HG03066 (cell line): ENCODE measurements around the gene MBP.

Source experiments
- ATAC-seq: cut with Tn5 transposase; IDR thresholded peaks from one replicate; pipeline ENCODE4 v1.9.1; 2021; ENCODE audit warnings: low read depth; ENCODE audit not compliant: unreplicated experiment

The MBP gene

DNA sequence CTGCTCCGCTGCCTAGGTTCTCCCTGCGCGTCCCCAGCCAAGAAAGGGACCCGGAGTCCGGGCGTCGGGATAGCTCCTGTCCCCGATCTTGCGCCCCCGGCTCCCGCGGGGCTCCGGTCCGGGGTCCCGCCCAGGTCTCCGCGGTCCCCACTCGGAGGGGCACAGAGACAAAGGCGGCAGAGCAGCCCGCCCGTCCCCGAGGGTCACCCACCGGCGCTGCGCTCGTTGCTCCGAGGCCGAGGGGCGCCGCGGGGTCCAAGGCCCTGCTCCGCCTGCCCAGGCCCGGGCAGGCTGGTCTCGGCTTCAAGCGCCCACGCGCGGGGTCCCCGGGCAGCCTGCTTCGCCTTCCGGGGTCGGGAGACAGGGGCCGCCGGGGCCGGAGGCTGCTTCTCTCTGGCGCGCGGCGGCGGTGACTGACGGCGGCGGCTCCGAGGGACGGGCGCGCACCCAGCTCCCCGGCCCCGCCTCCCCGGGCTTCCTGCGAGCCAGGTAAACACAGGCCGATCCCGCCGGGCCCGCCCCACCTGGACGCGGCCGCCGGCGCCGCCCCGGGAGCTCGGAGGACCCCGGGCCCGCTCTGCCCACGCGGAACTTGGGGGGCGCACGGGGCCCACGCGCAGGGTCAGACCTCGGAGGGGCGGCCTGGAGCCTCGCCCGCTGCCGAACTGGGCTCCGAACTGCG, at the start of gene MBP:
Gene MBP, minus strand, starts transcription at position 415 of the 682 bp plus-strand sequence. CDS start 27,522 bp downstream, outside the sequence.
- peak; percentile 57 for ATAC-seq

DNA sequence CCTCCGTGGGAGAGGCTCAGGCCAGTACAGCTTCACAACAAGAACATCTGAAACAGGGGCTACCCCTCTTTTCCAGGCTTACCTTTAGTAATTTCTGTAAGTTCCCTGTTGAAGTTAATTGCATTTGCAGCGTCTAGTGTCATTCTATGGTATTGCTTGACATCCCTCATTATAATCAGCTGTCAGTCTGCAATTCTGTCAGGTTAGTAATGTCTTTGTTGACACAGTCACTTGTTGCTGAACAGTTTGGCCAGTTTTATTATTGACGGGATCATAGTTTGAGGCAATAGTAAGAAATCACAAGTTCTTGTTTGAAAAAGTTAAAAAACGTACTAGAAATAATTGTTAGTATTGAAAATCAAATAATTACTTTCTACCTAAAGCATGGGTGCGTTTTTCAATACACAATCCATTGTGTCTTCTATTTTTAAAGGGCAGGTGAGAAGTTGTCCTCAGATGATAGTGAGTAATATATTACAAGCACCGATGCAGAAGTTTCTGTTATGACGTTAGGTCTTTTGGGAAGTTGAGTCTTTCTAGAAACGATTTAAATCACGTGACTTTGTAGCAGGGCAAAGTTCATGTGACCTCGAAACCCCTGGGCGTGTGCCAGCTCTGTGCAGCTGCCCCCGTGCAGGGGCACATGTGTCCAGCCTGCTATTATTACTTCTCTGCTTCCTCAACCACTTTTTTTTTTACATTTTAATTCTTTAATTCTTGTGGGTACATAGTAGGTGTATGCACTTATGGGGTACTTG, 49.5 kb upstream of the MBP start:
- ATAC-seq, result no peak

DNA sequence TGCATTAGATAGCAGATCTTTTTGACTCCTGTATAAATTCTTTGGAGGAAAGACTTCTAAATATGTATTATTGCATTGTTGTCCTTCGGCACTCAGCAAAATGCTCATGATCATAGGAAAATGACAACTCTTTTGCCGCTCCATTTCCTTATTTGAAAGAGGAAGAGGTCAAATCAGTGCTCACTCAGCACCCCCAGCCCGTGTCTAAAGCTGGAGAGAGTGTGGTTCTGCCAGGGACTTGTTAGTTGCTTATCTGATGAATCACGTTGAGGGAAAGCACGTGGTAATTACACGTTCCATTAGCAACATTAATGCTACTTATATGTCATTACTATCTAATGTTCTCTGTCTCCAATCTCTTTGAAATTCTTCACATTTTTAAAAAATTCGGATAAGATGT, 46.0 kb upstream of the MBP start:
- no peak for ATAC-seq

DNA sequence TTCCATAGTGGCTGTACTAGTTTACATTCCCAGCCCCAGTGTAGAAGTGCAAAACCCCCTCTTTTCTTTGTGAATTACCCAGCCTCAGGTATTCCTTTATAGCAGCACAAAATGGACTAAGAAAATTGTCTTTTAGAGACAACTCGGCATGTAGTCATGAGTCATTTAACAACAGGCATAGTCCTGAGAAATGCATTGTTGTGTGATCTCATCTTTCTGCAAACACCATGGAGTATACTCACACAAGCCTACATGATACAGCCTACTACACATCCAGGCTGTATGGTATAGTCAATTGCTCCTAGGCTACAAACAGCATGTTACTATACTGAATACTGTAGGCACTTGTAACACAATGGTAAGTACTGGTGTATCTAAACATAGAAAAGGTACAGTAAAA, 44.4 kb upstream of the MBP start:
- no peak for ATAC-seq

DNA sequence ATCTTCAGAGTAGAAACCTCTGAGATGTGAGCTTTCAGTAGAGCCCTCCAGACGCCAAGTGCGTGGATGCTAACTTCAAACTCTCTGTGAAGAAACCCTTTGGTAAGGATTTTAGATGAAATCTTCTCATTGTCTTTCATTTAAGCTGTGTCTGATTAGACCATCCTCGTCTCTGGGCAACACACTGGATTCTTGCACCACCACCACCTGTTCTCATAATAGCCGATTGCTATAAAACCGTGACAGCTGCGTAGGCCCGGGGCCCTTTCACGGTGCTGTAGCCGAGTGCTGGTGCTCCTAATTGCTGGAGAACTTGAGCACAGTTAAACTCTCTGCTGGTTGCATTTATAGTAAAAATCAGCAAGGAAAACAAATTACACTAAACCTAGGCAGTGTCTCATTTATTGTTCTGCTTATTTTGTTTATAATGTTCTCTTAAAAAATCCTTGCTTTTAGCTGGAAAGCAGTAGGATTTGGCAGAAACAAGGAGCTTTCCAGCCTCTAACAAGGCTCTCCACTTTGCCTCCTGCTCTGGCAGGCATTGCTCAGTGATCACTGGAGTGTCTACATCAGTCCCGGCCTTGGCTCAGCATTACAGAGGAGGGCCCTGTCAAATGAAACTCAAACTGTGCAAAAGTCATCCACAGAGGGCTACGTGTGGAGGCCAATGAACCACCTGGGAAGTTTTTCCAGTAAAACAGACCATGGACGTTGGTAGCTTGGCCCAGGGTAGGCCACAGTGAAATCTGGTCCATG, 40.9 kb upstream of the MBP start:
- no peak for ATAC-seq

DNA sequence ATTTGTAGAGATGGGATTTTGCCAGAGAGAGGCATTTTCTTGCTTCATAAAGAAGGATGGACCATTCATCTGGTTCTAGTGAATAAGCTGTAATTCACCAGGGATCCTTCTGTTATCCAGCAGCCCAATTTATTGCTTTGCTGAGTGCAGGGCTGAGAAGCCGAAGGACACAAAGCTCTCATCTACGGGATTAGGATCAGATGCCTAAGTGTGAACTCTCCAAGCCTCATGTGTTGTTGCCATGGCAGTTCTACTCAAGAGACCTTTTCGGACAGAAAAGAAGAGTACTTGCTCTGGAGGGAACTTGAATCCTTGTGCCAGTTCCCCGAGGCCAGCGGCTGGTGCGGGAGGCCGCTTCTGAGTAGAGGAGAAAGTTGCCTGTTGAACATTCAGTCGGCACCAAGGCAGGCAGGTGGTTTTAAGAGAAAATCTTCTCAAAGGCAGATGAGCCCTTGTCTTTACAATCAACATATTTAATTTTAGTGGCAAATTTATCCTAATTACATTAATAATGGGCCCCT, 38.4 kb upstream of the MBP start:
- no peak for ATAC-seq

DNA sequence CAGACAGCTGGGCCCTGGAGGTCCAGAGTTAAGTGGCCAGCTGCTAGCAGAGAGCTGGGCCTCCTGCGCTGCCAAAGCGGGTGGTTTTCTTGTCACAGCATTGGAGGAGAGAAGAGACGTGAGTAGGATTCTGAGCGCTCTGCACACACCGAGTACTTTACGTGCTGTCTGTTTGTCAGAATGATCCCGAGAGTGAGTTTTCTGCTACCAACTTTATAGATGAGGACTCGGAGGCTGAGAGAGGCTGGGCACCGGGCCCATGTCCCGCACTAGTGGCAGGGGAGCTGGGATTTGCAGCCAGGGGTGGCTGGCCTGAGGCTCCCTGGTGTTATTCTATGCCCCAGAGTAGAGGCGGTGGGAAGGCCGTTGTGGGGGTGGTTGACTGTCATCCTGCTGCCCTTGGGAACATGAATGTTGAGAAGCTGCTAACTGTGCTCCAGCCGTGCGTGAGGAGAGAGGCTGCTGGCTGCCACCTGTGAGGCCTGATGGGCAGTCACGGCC, 36.3 kb upstream of the MBP start:
- no peak for ATAC-seq

DNA sequence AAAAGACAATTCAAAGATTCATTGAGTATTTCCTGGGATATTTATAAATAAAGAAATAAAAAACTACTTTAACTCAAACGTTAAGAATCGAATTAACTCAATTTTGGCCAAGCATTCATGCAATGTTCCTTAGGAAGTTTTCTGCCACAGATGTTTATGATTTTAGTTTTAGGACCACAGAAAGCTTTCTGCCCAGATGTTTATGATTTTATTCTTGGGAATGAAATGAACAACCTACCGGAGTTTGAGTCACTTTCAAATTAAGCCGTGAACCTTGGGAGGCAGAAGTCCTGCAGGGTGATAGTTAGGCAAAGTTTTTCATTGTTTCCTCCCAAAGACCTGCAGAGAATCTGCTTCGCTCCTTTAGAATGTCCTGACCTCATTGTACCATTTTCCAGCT, 34.7 kb upstream of the MBP start:
- no peak for ATAC-seq

DNA sequence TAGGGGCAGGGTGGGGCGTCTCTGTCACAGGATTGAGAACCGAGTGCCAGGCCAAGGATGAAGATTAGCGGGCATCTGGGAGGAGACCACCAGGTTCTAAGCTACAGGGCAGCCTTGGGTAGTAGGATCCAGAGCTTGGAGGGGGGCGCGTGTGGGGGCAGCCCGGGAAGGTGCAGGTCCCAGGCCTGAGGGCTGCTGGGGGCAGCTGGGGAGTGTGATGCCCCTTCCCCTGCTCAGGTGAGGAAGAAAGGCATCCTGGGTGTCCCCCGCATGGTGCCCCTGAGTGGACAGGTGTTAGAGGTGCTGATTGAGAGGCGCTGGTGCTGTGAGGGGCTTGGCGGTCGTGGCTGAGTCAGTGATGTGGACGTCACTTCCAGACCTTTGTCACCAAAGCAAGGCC, 33.9 kb upstream of the MBP start:
- no peak for ATAC-seq

DNA sequence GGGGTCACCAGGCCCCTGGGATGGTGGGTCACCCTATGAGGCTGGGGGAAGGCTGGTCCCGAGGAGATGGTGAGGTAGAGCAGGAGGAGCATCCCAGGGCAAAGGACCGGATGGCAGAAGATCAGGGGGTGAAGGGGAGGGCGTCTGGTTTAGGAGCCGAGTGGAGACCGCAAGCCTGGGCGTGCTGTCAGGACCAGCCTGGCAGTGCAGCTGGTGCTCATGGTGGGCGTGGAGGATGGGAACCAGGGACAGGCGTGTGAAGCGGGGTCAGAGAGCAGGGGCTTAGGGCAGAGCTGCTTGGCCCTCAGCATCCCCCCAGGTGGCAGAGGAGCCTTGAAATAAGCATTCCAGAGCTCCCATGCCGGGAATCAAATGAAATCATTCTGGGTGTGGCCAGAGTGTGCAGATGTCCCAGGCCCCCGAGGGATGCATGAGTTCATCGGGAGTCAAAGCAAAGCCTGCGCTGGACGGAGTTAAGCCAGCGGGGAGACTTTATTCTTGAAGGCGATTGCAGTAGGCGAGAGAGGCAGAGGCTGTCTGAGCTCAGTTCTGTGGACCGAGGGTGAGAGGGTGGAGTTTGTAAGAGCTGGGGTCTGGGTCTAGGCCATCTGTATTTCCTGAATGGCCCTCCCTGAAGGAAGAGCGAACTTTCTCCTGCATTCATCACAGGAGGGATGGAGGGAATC, 33.1 kb upstream of the MBP start:
- ATAC-seq, result no peak

DNA sequence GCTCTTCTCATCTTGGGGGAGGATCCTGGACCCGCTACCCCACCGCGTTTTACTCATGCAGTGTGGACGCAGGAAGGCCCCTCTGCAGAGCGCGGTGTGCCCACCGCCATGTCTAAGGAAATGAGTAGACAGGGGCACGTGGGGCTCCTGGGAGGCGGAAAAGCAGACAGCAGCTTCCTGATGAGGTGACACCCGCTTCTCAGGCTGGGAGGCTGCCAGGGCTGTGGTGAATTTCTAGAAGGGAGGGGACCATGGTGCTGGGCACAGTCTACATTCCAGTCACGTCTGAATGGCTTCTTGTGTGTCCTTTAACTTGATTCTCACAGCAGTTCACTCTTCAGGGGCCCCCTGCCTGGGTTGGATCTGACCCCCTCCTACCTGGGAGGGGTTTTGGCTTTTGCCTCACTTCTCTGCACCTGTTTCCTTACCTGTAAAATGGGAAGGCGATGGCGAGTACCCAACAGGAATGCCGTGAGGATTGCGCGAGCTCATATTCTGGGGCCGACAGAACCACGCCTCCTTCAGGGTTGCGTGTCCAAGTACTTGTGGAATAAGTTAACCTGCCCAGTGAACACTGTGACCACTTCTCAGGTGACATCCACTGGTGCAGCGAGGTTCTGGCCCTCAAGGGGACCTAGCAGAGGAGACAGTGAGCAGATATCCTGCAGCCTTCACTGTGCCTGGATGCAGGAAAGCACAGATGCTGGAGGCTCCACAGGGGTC, 32.3 kb upstream of the MBP start:
- no peak for ATAC-seq

DNA sequence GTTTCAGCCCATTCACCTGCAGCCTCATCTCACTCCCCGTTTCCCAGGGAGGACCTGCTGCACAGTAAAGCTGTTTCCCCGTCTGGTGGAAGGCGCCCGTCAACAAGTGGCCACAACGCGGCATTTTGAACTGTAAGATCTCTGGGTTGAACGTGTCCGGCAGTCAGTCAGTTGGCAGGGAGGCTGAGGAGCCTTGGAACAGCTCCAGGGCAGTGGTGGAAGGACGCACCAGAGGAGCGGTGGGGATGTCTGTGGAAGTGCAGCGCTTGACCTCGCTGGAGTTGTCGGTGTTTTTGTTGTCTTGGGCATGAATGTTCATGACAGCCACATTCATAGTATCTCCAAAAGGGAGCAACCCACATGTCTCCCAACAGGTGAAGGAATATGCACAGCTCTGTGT, 31.4 kb upstream of the MBP start:
- ATAC-seq, result no peak

DNA sequence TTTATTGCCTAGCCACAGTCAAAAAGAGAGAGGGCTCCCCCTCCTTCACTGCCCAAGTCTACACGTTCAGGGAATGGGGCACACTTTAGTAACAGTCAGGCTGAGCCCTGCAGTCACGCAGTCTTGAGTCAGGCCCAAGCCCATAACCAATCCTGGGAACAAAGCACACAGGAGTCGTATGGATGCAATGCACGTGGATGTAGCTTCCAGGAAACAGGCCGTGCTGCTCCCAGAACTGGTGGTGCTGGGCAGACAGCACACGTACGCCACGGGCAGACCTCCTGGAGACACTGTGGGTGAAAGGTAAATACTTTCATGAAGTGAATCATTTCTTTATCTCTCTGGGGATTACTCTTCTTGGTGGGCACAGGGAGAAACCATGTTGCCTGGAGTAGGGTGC, 30.0 kb upstream of the MBP start:
- no peak for ATAC-seq

DNA sequence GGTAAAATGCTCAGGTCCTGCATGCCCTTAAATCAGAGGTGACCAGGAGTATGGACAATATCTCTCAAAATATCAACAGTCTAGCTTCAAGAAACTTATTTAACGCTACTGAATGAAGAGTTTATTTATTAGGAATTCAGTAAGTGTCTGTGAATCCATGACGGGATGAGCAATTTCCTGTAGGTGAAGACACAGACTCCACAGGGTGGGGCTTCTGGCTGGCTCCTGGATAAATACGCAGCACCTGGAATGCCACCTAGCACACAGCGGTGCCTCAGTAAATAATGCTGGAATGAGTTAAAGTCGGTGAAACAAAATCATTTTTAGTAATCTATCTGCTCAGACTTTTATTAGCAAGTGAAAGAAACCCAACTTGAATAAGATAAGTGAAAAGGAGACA, 29.4 kb upstream of the MBP start:
- ATAC-seq, result no peak

DNA sequence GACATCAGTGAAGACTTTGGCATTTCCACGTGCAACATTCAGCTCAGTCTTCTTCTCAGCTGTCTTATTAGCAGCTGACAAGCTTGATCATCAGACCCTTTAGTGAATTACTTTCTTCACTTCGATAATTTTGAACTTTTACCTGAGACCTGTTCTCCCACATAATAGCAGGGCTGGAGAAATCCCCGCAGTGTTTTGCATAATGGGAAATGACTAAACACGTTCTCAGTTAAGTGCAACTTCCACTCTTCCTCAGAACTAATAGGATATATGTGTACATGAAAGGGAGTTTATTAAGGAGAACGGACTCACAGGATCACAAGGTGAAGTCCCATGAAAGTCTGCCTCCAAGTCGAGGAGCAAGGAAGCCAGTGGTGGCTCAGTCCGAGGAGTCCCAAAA, 28.8 kb upstream of the MBP start:
- ATAC-seq, result no peak

DNA sequence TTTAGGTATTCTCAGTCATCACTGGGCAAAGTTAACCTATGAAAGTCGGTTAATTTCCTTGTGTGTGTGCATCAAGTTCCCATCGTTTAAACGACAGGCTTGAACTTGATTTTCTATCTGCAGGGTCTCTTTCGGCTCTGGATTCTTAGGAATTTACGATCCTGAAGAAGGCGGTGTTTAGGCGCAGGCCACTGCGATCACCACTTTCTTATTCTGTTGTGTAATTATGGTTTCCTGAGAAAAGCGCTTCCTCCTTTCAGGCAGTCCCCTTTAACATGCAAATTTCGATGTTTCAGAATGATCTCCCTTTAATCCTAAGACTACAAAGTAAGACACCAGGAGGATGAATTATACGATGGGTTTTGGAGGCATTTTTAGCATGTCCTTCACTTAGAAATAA, 27.9 kb upstream of the MBP start:
- no peak for ATAC-seq

DNA sequence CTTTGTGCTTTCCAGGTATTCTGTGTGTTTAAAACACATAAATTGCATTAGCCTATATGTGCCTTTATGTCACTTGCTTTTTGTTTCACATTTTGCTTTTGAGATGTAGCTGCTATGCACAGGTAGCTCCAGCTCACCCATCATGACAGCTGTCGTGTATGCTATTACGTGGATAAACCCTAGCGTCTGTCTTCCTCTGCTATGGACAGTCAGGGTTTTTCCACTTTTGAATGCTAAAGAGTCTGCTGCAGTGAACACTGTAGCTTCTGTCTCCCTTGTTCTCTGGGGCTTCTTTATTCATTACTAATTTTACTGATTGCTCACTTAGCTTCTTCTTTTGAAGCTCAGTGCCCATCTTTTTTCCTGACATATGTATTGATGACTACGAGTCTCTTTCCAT, 24.7 kb upstream of the MBP start:
- no peak for ATAC-seq

DNA sequence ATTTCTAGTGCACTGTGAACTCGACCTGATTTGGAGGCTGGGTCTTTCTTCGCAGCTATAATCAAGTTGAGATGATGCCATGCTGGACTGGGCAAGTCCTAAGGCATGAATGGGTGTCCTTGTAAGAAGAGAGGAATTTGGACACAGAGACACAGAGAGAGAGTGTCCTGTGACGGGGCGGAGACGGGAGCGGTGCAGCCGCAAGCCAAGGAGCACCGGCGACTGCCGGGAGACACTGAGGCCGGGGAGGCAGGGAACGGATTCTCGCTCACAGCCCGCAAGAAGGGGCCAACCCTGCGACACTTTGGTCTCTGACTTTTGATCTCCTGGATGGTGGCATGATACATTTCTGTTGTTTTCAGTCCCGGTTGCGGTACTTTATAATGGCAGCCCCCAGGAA, 22.4 kb upstream of the MBP start:
- ATAC-seq, result no peak

DNA sequence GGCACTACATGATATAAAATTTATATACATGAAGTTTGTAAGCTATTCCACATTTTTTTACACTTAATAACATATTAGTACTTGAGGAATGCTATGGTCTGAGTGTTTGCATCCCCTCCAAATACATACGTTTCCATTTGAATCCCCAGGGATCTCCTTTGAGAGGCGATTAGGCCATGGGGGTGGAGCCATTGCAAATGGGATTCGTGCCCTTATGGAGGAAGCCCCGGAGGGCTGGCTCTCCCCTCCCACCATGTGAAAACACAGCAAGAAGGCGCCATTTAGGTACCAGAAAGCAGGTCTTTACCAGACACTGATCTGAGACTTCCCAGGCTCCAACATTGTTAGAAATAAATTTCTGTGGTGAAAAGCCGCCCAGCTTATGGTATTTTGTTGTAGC, 20.8 kb upstream of the MBP start:
- ATAC-seq, result no peak
